ENCODE data around the gene MDM4.

The MDM4 gene

GRCh38 chr1:204581759-204582158 is 65.6 kb downstream of the MDM4 start:
- no peak for TF ChIP-seq TAF1 (IDR thresholded peaks at IDR 0.05; ENCODE audit: borderline replicate concordance, insufficient read depth, low read length)
- TF ChIP-seq FOXP2 (optimal IDR thresholded peaks at IDR 0.05; ENCODE audit: borderline replicate concordance, extremely low read depth, extremely low read length, insufficient read depth) = no peak

- TF ChIP-seq POLR2AphosphoS5 (IDR thresholded peaks at IDR 0.05; ENCODE audit: low read depth, low read length) (no peak), FOXP2 (optimal IDR thresholded peaks at IDR 0.05; ENCODE audit: borderline replicate concordance, extremely low read depth, extremely low read length, insufficient read depth) (no peak), REST (IDR thresholded peaks at IDR 0.05; ENCODE audit: insufficient read depth in 1 of 2, low read depth in 2 of 2, low read length in 2 of 2) (no peak), TAF1 (IDR thresholded peaks at IDR 0.05; ENCODE audit: borderline replicate concordance, insufficient read depth, low read length) (no peak), SIN3A (IDR thresholded peaks at IDR 0.05; ENCODE audit: borderline replicate concordance, insufficient read depth, low read length) (no peak)
Observed at GRCh38 chr1:204583909-204584632, 67.9 kb downstream of the MDM4 start.

GRCh38 chr1:204584699-204585372 is 68.6 kb downstream of the MDM4 start:
- TF ChIP-seq SIN3A (IDR thresholded peaks at IDR 0.05; ENCODE audit: borderline replicate concordance, insufficient read depth, low read length) = no peak
- no peak for TF ChIP-seq REST (IDR thresholded peaks at IDR 0.05; ENCODE audit: insufficient read depth in 1 of 2, low read depth in 2 of 2, low read length in 2 of 2)
- no peak for TF ChIP-seq FOXP2 (optimal IDR thresholded peaks at IDR 0.05; ENCODE audit: borderline replicate concordance, extremely low read depth, extremely low read length, insufficient read depth)
- no peak for TF ChIP-seq TAF1 (IDR thresholded peaks at IDR 0.05; ENCODE audit: borderline replicate concordance, insufficient read depth, low read length)
- no peak for TF ChIP-seq POLR2AphosphoS5 (IDR thresholded peaks at IDR 0.05; ENCODE audit: low read depth, low read length)

GRCh38 chr1:204587621-204588020 is 71.4 kb downstream of the MDM4 start:
- TF ChIP-seq FOXP2 (optimal IDR thresholded peaks at IDR 0.05; ENCODE audit: borderline replicate concordance, extremely low read depth, extremely low read length, insufficient read depth) (no peak), SIN3A (IDR thresholded peaks at IDR 0.05; ENCODE audit: borderline replicate concordance, insufficient read depth, low read length) (no peak), TAF1 (IDR thresholded peaks at IDR 0.05; ENCODE audit: borderline replicate concordance, insufficient read depth, low read length) (no peak), POLR2AphosphoS5 (IDR thresholded peaks at IDR 0.05; ENCODE audit: low read depth, low read length) (no peak), REST (IDR thresholded peaks at IDR 0.05; ENCODE audit: insufficient read depth in 1 of 2, low read depth in 2 of 2, low read length in 2 of 2) (no peak)

- TF ChIP-seq REST (IDR thresholded peaks at IDR 0.05; ENCODE audit: insufficient read depth in 1 of 2, low read depth in 2 of 2, low read length in 2 of 2) = no peak
- no peak for TF ChIP-seq TAF1 (IDR thresholded peaks at IDR 0.05; ENCODE audit: borderline replicate concordance, insufficient read depth, low read length)
- no peak for TF ChIP-seq FOXP2 (optimal IDR thresholded peaks at IDR 0.05; ENCODE audit: borderline replicate concordance, extremely low read depth, extremely low read length, insufficient read depth)
- no peak for TF ChIP-seq POLR2AphosphoS5 (IDR thresholded peaks at IDR 0.05; ENCODE audit: low read depth, low read length)
- no peak for TF ChIP-seq SIN3A (IDR thresholded peaks at IDR 0.05; ENCODE audit: borderline replicate concordance, insufficient read depth, low read length)
Observed at GRCh38 chr1:204588826-204589225, 72.6 kb downstream of the MDM4 start.
